WTC11 (cell line): Measurements from ENCODE around the gene SLC12A6.

Experiments used
- ATF1 ChIP-seq: sonication (generic); formaldehyde crosslinking; IDR thresholded peaks from 2 replicates; pipeline ENCODE4 v1.8.1; 2023; ENCODE audit warnings: mild to moderate bottlenecking, moderate library complexity, missing genetic modification reagents
- CBFB ChIP-seq: sonication (generic); formaldehyde crosslinking; IDR thresholded peaks from 2 replicates; pipeline ENCODE4 v1.8.1; 2022; ENCODE audit warnings: mild to moderate bottlenecking, low read depth, missing genetic modification reagents
- ESRRA ChIP-seq: sonication (generic); formaldehyde crosslinking; IDR thresholded peaks from 2 replicates; pipeline ENCODE4 v1.8.1; 2022; ENCODE audit warnings: mild to moderate bottlenecking, missing genetic modification reagents, borderline replicate concordance
- ETV6 ChIP-seq: sonication (generic); formaldehyde crosslinking; IDR thresholded peaks from 2 replicates; pipeline ENCODE4 v1.8.1; 2022; ENCODE audit warnings: mild to moderate bottlenecking, missing genetic modification reagents
- JUN ChIP-seq: sonication (generic); formaldehyde crosslinking; IDR thresholded peaks from 2 replicates; pipeline ENCODE4 v1.8.0; 2023; ENCODE audit warnings: mild to moderate bottlenecking, missing genetic modification reagents
- NR2C2 ChIP-seq: sonication (generic); formaldehyde crosslinking; IDR thresholded peaks from 2 replicates; pipeline ENCODE4 v1.8.0; 2022; ENCODE audit warnings: mild to moderate bottlenecking, missing genetic modification reagents
- ZNF138 ChIP-seq: sonication (generic); formaldehyde crosslinking; conservative IDR thresholded peaks from 2 replicates; pipeline ENCODE4 v1.8.1; 2022; ENCODE audit warnings: mild to moderate bottlenecking, moderate library complexity, missing genetic modification reagents
- TF ChIP-seq, protein P1 (sequence below): fragments of 200-600 bp; IDR thresholded peaks from 2 replicates; pipeline ENCODE4 v1.8.0; 2022; ENCODE audit warnings: antibody characterized with exemption
- TF ChIP-seq, protein P2 (sequence below): sonication (generic); formaldehyde crosslinking; IDR thresholded peaks from 2 replicates; pipeline ENCODE4 v1.8.0; 2022; ENCODE audit warnings: mild to moderate bottlenecking, missing genetic modification reagents
- TF ChIP-seq, protein P3 (sequence below): sonication (generic); formaldehyde crosslinking; conservative IDR thresholded peaks from 2 replicates; pipeline ENCODE4 v1.8.1; 2022; ENCODE audit warnings: mild to moderate bottlenecking, missing genetic modification reagents
- TF ChIP-seq, protein P4 (sequence below): sonication (generic); formaldehyde crosslinking; IDR thresholded peaks from 2 replicates; pipeline ENCODE4 v1.8.1; 2022; ENCODE audit warnings: low read depth, missing genetic modification reagents, borderline replicate concordance
- TF ChIP-seq, protein P5 (sequence below): sonication (generic); formaldehyde crosslinking; IDR thresholded peaks from 2 replicates; pipeline ENCODE4 v1.8.1; 2023; ENCODE audit warnings: mild to moderate bottlenecking, missing genetic modification reagents

DNA sequence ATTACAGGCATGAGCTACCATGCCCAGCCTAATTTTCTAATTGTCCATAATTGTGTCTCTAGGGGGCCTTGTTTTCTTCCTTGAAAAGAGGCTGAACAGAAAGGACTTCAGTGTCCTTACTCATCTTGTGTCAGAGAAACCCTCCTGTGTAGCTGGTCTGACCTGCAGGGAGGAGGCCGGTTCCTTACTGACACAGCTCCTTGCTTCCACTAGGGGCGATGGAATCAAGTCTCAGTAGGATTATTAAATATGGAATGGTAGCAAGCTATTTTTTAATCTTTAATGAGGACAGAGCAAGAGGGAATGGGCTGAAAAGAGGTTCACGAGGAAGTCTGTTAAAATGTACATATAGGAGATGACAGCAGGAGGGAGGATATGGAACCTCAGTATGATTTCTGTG lies 20.8 kb upstream of the SLC12A6 start:
- TF ChIP-seq, protein P1, sequence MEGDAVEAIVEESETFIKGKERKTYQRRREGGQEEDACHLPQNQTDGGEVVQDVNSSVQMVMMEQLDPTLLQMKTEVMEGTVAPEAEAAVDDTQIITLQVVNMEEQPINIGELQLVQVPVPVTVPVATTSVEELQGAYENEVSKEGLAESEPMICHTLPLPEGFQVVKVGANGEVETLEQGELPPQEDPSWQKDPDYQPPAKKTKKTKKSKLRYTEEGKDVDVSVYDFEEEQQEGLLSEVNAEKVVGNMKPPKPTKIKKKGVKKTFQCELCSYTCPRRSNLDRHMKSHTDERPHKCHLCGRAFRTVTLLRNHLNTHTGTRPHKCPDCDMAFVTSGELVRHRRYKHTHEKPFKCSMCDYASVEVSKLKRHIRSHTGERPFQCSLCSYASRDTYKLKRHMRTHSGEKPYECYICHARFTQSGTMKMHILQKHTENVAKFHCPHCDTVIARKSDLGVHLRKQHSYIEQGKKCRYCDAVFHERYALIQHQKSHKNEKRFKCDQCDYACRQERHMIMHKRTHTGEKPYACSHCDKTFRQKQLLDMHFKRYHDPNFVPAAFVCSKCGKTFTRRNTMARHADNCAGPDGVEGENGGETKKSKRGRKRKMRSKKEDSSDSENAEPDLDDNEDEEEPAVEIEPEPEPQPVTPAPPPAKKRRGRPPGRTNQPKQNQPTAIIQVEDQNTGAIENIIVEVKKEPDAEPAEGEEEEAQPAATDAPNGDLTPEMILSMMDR: no peak
- TF ChIP-seq, protein P2, sequence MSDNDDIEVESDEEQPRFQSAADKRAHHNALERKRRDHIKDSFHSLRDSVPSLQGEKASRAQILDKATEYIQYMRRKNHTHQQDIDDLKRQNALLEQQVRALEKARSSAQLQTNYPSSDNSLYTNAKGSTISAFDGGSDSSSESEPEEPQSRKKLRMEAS (CRISPR knock-in tag): no peak
- TF ChIP-seq, protein P3, sequence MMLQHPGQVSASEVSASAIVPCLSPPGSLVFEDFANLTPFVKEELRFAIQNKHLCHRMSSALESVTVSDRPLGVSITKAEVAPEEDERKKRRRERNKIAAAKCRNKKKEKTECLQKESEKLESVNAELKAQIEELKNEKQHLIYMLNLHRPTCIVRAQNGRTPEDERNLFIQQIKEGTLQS (CRISPR knock-in tag): no peak
- TF ChIP-seq ESRRA (CRISPR knock-in tag) (no peak), ATF1 (no peak), JUN (CRISPR knock-in tag) (no peak), NR2C2 (no peak), ZNF138 (CRISPR knock-in tag) (no peak), ETV6 (no peak), CBFB (no peak)
- TF ChIP-seq, protein P4, sequence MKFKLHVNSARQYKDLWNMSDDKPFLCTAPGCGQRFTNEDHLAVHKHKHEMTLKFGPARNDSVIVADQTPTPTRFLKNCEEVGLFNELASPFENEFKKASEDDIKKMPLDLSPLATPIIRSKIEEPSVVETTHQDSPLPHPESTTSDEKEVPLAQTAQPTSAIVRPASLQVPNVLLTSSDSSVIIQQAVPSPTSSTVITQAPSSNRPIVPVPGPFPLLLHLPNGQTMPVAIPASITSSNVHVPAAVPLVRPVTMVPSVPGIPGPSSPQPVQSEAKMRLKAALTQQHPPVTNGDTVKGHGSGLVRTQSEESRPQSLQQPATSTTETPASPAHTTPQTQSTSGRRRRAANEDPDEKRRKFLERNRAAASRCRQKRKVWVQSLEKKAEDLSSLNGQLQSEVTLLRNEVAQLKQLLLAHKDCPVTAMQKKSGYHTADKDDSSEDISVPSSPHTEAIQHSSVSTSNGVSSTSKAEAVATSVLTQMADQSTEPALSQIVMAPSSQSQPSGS (CRISPR knock-in tag): no peak
- TF ChIP-seq, protein P5, sequence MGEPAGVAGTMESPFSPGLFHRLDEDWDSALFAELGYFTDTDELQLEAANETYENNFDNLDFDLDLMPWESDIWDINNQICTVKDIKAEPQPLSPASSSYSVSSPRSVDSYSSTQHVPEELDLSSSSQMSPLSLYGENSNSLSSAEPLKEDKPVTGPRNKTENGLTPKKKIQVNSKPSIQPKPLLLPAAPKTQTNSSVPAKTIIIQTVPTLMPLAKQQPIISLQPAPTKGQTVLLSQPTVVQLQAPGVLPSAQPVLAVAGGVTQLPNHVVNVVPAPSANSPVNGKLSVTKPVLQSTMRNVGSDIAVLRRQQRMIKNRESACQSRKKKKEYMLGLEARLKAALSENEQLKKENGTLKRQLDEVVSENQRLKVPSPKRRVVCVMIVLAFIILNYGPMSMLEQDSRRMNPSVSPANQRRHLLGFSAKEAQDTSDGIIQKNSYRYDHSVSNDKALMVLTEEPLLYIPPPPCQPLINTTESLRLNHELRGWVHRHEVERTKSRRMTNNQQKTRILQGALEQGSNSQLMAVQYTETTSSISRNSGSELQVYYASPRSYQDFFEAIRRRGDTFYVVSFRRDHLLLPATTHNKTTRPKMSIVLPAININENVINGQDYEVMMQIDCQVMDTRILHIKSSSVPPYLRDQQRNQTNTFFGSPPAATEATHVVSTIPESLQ: no peak
